SH-SY5Y (cell line): ENCODE results near the gene MTMR6.

Experiments used
- GATA2 ChIP-seq: IDR thresholded peaks from 2 replicates; pipeline ENCODE4 v1.6.1; 2011; ENCODE audit warnings: mild to moderate bottlenecking, low read depth, low read length
- GATA3 ChIP-seq: IDR thresholded peaks from 2 replicates; pipeline ENCODE4 v1.6.1; 2011; ENCODE audit warnings: low read depth, mild to moderate bottlenecking, low read length, moderate library complexity

- TF ChIP-seq GATA2 (no peak), GATA3 (no peak)
Measured at GRCh38 chr13:25200783-25201182, 86.5 kb downstream of the MTMR6 start.
